Testis (tissue), 2 donors: ENCODE data around the gene COPZ1.

Experiments used
- POLR2A ChIP-seq: fragments of 450-650 bp; IDR thresholded peaks from one replicate; pipeline ENCODE4 v1.6.1; 2017; ENCODE audit warnings: antibody characterized with exemption, mild to moderate bottlenecking, moderate library complexity
- TF ChIP-seq, protein P1 (sequence below), 3 experiments: fragments of 450-650 bp in 2 of 3; fragments of 200-600 bp in 1 of 3; sonication (generic) in 1 of 3; IDR thresholded peaks; one replicate each; pipeline ENCODE4 v1.5.1; 2016 to 2019; ENCODE audit warnings: antibody characterized with exemption in 3 of 3, mild to moderate bottlenecking in 2 of 3, moderate library complexity in 1 of 3

GRCh38 chr12:54303640-54304039 lies 21.3 kb upstream of the COPZ1 start:
- TF ChIP-seq, protein P1, sequence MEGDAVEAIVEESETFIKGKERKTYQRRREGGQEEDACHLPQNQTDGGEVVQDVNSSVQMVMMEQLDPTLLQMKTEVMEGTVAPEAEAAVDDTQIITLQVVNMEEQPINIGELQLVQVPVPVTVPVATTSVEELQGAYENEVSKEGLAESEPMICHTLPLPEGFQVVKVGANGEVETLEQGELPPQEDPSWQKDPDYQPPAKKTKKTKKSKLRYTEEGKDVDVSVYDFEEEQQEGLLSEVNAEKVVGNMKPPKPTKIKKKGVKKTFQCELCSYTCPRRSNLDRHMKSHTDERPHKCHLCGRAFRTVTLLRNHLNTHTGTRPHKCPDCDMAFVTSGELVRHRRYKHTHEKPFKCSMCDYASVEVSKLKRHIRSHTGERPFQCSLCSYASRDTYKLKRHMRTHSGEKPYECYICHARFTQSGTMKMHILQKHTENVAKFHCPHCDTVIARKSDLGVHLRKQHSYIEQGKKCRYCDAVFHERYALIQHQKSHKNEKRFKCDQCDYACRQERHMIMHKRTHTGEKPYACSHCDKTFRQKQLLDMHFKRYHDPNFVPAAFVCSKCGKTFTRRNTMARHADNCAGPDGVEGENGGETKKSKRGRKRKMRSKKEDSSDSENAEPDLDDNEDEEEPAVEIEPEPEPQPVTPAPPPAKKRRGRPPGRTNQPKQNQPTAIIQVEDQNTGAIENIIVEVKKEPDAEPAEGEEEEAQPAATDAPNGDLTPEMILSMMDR (IDR thresholded peaks at IDR 0.05), result no peak
- no peak for TF ChIP-seq POLR2A
